Stimulated activated CD4-positive, alpha-beta T cell treated with anti-CD3 and anti-CD28 coated beads, TNF-alpha, amount 100 ng/mL, for 24 hours (primary cell): Measurements from ENCODE around the gene BMP2K.

Source experiments
- DNase-seq, 3 experiments: peaks; one replicate each; pipeline ENCODE4 v3.0.0-alpha.2; 2020; ENCODE audit warnings: low read depth in 3 of 3

BMP2K gene

GRCh38 chr4:78764498-78764961 lies 11.6 kb upstream of the BMP2K start:
- DNase-seq, result no peak

DNA sequence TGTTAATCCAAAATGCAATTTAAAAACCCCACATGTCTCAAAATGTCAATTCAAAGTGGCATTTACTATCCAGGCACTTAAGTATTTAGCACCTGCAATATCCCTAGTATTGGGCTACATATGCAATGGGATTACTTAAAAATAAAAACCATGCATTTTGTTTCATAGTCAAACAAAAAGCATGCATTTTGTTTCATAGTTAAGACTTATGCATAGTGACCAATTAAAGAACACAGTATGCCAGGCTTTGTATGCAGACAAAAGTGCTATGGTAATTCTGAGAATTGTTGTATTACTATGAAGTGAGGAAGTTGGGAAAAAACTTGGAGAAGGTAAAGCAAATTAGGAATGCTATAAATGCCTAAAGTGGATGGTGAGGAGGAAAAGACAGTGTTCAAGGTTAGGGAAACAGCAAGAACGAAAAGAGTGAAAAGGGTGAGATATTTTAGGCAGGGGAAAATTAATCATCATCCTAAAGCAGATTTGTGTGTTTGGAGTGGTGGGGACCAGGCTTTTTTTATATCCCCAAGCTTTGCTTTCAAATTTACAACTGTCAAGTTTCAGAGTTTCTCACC lies 10.6 kb upstream of the BMP2K start:
- DNase-seq, result no peak

GRCh38 chr4:78766026-78766425 lies 10.1 kb upstream of the BMP2K start:
- DNase-seq, result no peak

DNA sequence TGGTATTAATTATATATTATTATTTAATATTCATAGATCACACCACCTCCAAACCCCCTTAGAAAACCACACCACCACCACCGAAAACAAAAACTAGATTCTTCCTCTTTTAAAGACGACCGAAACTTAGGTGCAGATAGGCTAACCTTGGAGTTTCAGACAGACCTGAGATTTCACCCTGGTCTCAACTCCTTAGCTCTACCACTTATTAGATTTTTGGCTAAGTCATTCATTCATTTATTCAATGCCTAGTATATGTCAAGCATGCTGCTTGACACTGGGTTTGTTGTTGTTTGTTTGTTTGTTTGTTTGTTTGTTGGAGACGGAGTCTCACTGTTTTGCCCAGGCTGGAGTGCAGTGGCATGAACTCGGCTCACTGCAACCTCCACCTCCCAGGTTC lies 9.5 kb upstream of the BMP2K start:
- DNase-seq, result no peak

GRCh38 chr4:78767350-78767749 lies 8.8 kb upstream of the BMP2K start:
- no peak for DNase-seq

DNA sequence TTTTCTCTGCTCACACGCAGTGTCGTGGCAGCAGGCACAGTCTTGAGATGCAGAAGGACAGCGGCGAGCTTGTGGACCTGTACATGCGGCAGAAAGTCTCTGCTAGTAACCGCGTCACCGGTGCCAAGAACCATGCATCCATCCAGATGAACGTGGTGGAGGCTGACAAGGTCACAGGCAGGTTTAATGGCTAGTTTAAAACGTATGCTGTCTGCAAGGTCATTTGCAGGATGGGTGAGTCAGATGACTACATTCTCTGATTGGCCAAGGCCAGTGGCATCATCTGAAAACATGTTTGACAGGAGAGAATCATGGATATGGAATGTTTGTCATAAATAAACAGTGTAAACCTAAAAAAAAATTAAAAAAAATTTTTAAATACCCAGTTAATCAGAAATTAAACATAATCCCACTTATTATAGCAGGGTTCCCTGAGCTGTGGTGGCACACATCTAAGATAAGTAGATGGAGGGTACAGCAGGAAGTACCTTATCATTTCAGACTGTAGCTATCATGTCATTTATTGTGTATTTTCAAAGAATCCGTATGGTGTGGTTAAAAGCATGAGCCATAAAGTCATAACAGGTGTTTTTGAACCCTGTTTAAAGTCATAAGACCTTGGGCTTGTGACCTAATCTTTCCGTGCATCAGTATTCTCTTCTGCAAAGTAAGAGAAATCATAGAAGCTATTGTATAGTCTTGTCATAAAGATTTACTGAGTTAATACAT lies 7.5 kb upstream of the BMP2K start:
- no peak for DNase-seq

DNA sequence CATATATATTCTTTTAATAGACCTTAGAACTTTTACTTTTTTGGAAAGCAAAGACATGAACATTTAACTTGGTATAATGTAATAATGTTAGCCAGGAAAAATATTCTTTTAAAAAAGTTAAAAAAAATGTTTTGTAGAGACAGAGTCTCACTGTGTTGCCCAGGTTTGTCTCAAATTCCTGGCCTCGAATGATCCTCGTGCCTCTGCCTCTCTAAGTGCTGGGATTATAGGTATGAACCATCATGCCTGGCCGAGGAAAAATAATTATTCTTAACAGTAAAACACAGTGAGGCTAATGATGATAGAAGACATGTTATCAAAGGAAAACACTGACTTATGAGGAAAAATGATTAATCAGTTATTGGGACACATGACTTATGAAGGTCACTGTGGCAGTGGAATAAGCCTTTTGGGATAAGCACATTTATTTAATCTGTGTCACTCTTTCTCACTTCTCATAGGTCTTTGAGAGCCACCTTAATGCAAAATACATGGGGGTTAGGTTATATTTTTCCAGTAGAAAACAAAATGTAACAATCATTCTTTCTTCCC lies 6.0 kb upstream of the BMP2K start:
- DNase-seq, result no peak

DNA sequence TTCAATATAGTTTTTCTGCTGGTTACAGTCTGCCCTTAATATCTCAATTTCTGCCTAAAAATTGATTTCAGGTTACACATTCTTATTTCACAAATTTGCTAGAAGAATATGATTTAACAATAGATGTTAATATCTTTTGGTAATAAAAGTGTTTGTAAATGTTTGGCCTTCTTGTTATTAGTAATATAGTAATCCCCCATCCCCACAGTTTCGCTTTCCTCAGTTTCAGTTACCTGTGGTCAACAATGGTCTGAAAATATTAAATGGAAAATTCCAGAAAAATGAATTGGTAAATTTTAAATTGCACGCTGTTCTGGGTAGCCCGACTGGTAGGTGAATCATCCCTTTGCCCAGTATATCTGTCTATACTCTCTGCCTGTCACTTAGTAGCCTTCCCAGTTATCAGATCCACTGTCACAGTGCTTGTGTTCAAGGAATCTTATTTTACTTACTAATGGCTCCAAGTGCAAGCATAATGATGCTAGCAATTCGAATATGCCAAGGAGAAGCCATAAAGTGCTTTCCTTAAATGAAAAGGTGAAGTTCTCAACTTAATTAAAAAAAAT lies 3.5 kb upstream of the BMP2K start:
- no peak for DNase-seq

DNA sequence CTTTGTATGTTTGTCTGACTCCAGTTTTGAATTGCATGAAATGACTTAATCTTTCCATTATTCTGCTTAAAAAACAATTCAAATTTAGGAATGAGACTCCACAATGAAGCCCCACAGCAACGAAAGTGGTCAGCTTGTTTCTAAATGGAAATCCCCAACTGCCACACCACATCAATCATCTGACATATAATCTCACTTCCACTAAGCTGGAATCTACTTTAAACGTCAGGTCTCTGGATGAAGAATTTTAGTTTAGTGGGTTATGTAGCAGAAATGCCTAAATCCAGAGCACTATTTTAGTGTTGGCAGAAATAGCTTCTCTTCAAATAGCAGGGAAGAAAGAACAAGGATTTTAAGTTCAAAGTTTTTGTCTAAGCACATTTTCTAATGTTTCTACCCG lies 1.7 kb upstream of the BMP2K start:
- no peak for DNase-seq

- peak; percentile 69 to 83 (median 81) for DNase-seq
Measured at GRCh38 chr4:78775303-78776078, 659 bp upstream of the BMP2K start.

DNA sequence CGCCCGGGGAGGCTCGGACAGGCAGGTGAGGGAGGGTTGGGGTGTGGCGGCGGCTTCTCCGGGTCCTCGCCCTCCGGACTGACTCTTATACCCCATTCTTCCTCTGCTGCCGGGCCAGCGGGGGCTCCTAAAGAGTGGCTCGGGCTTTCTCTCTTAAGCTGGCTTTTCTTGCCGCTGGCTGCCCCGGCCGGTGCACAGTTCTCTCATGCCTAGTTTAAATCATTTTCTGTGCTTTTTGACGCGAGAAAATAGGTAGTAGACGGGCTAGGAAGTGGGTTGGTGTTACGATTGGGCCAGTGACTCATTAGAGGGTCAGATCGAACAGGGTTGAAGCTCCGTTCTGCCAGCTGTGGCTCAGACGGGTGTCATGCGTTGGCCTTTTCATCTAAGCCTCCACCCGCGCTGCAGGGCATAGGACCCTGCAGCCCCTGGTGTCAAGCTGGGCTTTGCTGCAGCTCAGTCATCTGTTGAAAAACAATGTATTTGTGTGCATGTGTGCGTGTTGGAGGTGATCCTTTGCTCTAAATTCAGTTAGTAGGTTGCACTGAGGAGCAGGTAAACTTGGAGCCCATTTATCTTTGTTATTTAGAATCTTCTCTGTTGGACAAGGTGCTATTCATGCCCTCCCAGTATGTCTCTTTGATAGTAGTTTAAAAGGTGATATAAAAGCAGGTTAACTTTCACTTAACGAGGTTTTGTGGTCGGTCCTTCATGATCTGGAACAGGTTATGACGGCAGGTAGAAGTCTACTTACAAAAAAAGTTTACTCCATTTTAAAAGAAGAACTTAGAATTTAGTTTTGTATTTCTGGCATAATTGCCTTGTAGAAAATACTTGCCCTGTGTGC lies 802 bp downstream of the BMP2K start:
- DNase-seq, result peak; percentile 10 to 44 (median 20)

DNA sequence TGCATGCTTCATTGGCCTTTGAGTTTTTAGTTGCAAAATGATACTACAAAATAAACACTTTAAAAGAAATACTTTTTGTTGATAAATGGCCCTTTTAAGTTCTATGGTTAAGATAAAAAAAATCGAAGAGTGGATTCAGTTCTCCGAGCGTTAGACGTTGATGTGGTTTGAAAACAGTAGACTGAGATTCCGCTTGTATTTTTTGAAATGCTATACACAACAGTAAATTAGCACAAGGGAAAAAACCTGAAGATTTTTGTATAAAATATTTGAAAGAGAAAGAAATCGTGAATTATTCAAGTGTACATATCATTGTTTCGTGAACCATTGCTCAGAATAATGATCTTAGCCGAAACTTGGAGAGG lies 1.4 kb downstream of the BMP2K start:
- DNase-seq, result no peak

DNA sequence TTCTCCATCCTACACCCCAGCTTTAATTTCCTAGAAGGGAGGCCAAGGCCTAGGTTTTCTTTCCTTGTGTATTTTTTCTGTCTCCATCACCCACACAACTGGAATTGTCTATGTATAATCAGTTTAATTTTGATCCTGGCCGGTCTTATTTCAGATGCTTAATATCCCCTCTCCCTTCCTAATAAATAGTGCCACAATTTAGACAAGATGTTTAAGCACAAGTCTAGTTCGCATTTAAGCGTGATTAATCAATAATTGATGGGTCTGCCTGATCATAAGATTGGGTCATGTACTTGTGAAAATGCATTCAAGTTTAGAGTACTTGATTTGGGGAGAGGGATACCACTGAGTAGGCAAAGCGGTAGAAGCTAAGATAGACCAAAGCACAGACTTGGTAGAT lies 2.4 kb downstream of the BMP2K start:
- no peak for DNase-seq

DNA sequence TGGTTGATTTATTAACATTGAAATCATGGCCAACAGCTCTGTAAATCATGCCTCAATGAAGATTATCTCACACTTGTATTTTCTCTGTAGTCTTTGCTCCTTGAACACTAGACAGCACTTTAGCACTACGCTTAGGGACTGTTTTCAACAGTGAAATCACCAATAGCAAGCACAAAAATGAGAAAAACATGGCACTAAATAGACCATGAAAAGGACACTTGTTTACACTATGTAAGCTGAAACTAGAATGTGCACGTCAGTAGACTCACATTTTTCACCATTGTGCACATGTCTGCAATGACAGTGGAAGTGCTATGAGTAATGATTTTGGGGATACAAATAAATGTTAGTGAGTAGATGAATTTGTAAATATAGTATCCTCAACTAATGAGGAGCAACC lies 3.1 kb downstream of the BMP2K start:
- no peak for DNase-seq

GRCh38 chr4:78780093-78780492 lies 3.9 kb downstream of the BMP2K start:
- no peak for DNase-seq

- DNase-seq, result no peak
Measured at GRCh38 chr4:78781139-78781538, 5.0 kb downstream of the BMP2K start.

DNA sequence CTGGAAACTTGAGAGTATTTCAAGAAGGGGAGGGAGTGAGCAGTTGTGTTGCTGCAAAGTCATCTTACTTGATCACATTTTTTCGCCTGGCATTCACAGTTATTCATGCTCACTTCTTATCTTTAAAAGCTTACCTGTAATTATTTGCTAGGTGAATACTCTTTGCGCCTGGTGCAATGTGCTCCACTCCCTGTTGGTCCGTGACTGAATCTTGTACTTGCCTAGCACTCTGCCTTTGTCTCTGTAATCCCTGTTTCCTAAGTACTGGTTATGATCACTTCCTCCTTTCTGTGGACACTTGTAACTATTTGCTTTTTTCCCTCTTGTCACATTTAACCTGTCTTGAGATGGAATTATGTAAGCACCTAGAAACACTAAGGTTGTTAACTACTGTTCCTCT lies 5.8 kb downstream of the BMP2K start:
- no peak for DNase-seq

DNA sequence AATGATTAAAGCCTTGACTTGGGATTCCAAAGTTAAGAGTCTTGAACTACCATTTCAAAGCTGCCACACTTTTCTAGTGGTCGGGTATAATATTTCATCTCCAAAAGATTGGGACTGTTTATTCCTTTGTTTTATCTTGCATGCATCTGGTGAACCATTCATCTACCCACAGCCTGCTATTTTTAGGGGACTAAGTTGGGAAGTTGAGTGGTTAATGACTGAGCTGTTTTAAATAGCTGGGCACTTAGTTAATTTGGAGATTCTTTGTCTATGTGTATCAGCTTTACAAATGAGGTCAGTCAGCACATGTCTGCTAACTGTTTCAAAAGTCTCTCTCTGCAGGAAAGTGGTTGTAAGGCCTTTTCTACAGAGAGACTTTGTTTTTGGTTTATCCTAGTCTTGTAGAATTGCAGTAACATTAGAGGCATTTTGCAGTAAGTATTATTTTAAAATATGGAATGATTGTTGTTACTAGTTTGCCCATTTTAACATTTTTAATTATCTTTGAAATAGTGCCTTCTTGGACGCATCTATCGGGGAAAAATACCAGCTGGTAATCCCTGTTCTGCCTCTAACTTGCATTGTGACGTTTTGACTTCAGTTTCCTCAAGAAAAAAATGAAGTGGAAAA lies 8.2 kb downstream of the BMP2K start:
- DNase-seq, result no peak

GRCh38 chr4:78787392-78788006 lies 11.3 kb downstream of the BMP2K start:
- DNase-seq, result no peak
